Lower lobe of right lung (tissue), 2 donors: ENCODE measurements around the gene ERN1. TPM values are rescaled to one million over a fixed set of nuclear protein-coding genes. Genes with fewer than 3 reads are reported as not detected.
"Not testable (repeated sequence)": the region's sequence is repeated elsewhere in the genome, so short reads cannot be mapped to it uniquely, and the experiment has no call there.

ENCODE experiments used
- ATAC-seq, 2 donors: fragments of 200-7000 bp; cut with Tn5 transposase; one replicate each; pipeline ENCODE4 v1.9.1; 2020 to 2022; ENCODE audit warnings: mild to moderate bottlenecking in 2 of 2, moderate library complexity in 2 of 2
- DNase-seq: peaks from one replicate; pipeline ENCODE4 v3.0.0-alpha.2; 2020
- H3K27ac ChIP-seq: fragments of 200-600 bp; one replicate; pipeline ENCODE4 v1.8.0; 2022
- H3K27me3 ChIP-seq: fragments of 200-600 bp; one replicate; pipeline ENCODE4 v1.8.0; 2022; ENCODE audit warnings: low read depth
- H3K36me3 ChIP-seq: fragments of 200-600 bp; one replicate; pipeline ENCODE4 v1.8.0; 2022; ENCODE audit warnings: mild to moderate bottlenecking
- H3K4me1 ChIP-seq: fragments of 200-600 bp; one replicate; pipeline ENCODE4 v1.8.0; 2022
- H3K4me3 ChIP-seq: fragments of 200-600 bp; one replicate; pipeline ENCODE4 v1.8.0; 2022; ENCODE audit warnings: mild to moderate bottlenecking
- H3K9me3 ChIP-seq: fragments of 200-600 bp; one replicate; pipeline ENCODE4 v1.8.0; 2022
- CTCF ChIP-seq: fragments of 200-600 bp; IDR thresholded peaks from one replicate; pipeline ENCODE4 v1.8.0; 2022; ENCODE audit warnings: antibody characterized with exemption, mild to moderate bottlenecking
- intact Hi-C: fragments of 100-400 bp; cut with DNase I; formaldehyde crosslinking; loops from one replicate; pipeline ENCODE4 v1.11.0; 2022
- long read RNA-seq: library from polyadenylated mRNA; unstranded; transcript quantifications from one replicate; pipeline ENCODE4 v2.0.0, GENCODE V29; 2021
- total RNA-seq: library from RNA; stranded (reverse); fragmentation: NEBNext Ultra II Directional; extraction: Animal tissue kit (Norgen Biotek cat#: 25700); gene quantifications from one replicate; pipeline ENCODE4 v1.2.1, GENCODE V29; 2021
- donor health status: DM: no; HTN: yes; CAD: no; lungs with severe emphysema.

The ERN1 gene
- total RNA-seq, result 39.7 TPM
- long read RNA-seq, partial matches to known transcripts, result 4 of 23 reads
- long read RNA-seq, other reads (novel, unspliced or antisense), result 14 of 23 reads

- ATAC-seq (peak; percentile 96 to 98), DNase-seq (peak; percentile 97)
- no peaks in the 10 kb centered on the region for H3K9me3 ChIP-seq
- intact Hi-C loops, result loop anchor here (10.0 kb wide), 1 partner anchor 105 kb away; the partner anchor contains the start of gene ICAM2
- H3K27ac ChIP-seq, result peak within 1 kb of the TSS; percentile 98
- no peak for TF ChIP-seq CTCF
- peak within 1 kb of the TSS; percentile 81 for H3K4me3 ChIP-seq
- H3K36me3 ChIP-seq, result no peaks in the 10 kb centered on the region
- H3K4me1 ChIP-seq, result peaks cover 34% of the 10 kb centered on the region
- H3K27me3 ChIP-seq, result no peaks in the 10 kb centered on the region
Observed at GRCh38 chr17:64129765-64130558, at the start of gene ERN1. TSS of gene ERN1 (minus strand) at chr17:64130144. CDS start at chr17:64130029, 115 bp downstream.

GRCh38 chr17:64179024-64179423 lies 49.1 kb upstream of the ERN1 start:
- ATAC-seq, intact Hi-C loops, H3K36me3 ChIP-seq, DNase-seq, H3K9me3 ChIP-seq, H3K4me3 ChIP-seq, H3K27ac ChIP-seq, H3K27me3 ChIP-seq: not testable (repeated sequence)
- peaks cover 49% of the 10 kb centered on the region for H3K4me1 ChIP-seq

GRCh38 chr17:64178011-64178825 lies 48.3 kb upstream of the ERN1 start:
- DNase-seq (no peak), ATAC-seq (no peak)
- Histone ChIP-seq H3K4me1 (peaks cover 57% of the 10 kb centered on the region), H3K9me3 (no peaks in the 10 kb centered on the region), H3K27me3 (no peaks in the 10 kb centered on the region), H3K4me3 (no peak overlapping the region), H3K36me3 (peaks cover 3% of the 10 kb centered on the region), H3K27ac (no peak overlapping the region)
- intact Hi-C loops, result no loop called here
- no peak for TF ChIP-seq CTCF

- Histone ChIP-seq H3K27ac (no peak overlapping the region), H3K36me3 (peaks cover 3% of the 10 kb centered on the region), H3K27me3 (no peaks in the 10 kb centered on the region), H3K9me3 (no peaks in the 10 kb centered on the region), H3K4me1 (peaks cover 64% of the 10 kb centered on the region), H3K4me3 (no peak overlapping the region)
- intact Hi-C loops, result no loop called here
- ATAC-seq (no peak), DNase-seq (no peak)
- TF ChIP-seq CTCF, result no peak
Observed at GRCh38 chr17:64177311-64178010, 47.5 kb upstream of the ERN1 start.

GRCh38 chr17:64176556-64176955 lies 46.6 kb upstream of the ERN1 start:
- H3K4me1 ChIP-seq, result peaks cover 67% of the 10 kb centered on the region
- ATAC-seq (peak in 1 of 2 donors; percentile 67), DNase-seq (no peak)
- no peaks in the 10 kb centered on the region for H3K27me3 ChIP-seq
- peaks cover 3% of the 10 kb centered on the region for H3K36me3 ChIP-seq
- no peaks in the 10 kb centered on the region for H3K9me3 ChIP-seq
- no peak for TF ChIP-seq CTCF
- H3K4me3 ChIP-seq, result no peak overlapping the region
- intact Hi-C loops, result no loop called here
- peak overlapping the region; percentile 58 for H3K27ac ChIP-seq
